ENCODE results near the gene ATP6V0D1. TPM values are rescaled to one million over a fixed set of nuclear protein-coding genes. Genes with fewer than 3 reads are reported as not detected.
A peak's percentile ranks its signal among the peaks of the same experiment; 100 is the strongest.

Gene ATP6V0D1
- polyA plus RNA-seq, 3 donors: 354 to 687 (median 631) TPM

GRCh38 chr16:67474551-67475455 lies 6.2 kb downstream of the ATP6V0D1 start:
- Histone ChIP-seq H3K79me2 (ENCODE audit: insufficient read depth, low read length) (peaks cover 100% of the 10 kb centered on the region), H4K20me1 (ENCODE audit: insufficient read depth, low read length) (peaks cover 100% of the 10 kb centered on the region), H3K9ac (ENCODE audit: insufficient read depth, low read length, poor library complexity, severe bottlenecking) (no peak overlapping the region), H3K36me3 (replicated peaks in 1 of 2; ENCODE audit: control insufficient read depth in 1 of 2, insufficient read depth in 2 of 2, low read length in 2 of 2) (peaks cover 2 to 31% of the 10 kb centered on the region in 2 donors), H3K27ac (ENCODE audit: low read depth in 1 of 2, low read length in 2 of 2) (peak overlapping the region in 1 of 2 donors; percentile 72), H3K4me1 (ENCODE audit: control insufficient read depth in 1 of 2, insufficient read depth in 2 of 2, low read length in 2 of 2) (peaks cover 67 to 89% of the 10 kb centered on the region in 2 donors), H3K9me3 (replicated peaks in 1 of 2; ENCODE audit: control insufficient read depth in 1 of 2, insufficient read depth in 1 of 2, low read length in 2 of 2) (no peaks in the 10 kb centered on the region), H3K4me2 (replicated peaks; ENCODE audit: extremely low read depth, low read length, poor library complexity, severe bottlenecking) (peak overlapping the region; percentile 23), H2AFZ (ENCODE audit: insufficient read depth, low read depth, low read length, poor library complexity, severe bottlenecking) (no peak overlapping the region), H3K27me3 (ENCODE audit: control insufficient read depth in 2 of 2, insufficient read depth in 2 of 2, low read length in 2 of 2) (no peaks in the 10 kb centered on the region), H3K4me3 (replicated peaks in 1 of 3; ENCODE audit: low read depth in 2 of 3, low read length in 3 of 3) (peak overlapping the region in 1 of 3 experiments; percentile 19)
- DNase-seq: peak in 2 of 3 donors; percentile 34 to 40
- intact Hi-C loops (cut with micrococcal nuclease): loop anchor here in 1 of 2 donors (10.0 kb wide), 1 partner anchor 230 kb away; the partner anchor contains the start of genes FHOD1 and SLC9A5
- peak overlapping the region in 1 of 2 donors; percentile 51 for H3K4me3 Mint-ChIP-seq
- H3K36me3 Mint-ChIP-seq: peaks cover 23 to 66% of the 10 kb centered on the region in 2 donors
- H3K9me3 Mint-ChIP-seq: no peaks in the 10 kb centered on the region
- TF ChIP-seq CTCF (IDR thresholded peaks at IDR 0.05): no peak
- H3K27ac Mint-ChIP-seq: peak overlapping the region; percentile 25 to 83 (median 77)
- WGBS (ENCODE audit: insufficient coverage): 75% methylated on average over 8 of the region's 11 CpGs
- no peaks in the 10 kb centered on the region for H3K27me3 Mint-ChIP-seq (ENCODE audit: low read depth in 3 of 3)
- H3K4me1 Mint-ChIP-seq: peaks cover 93% of the 10 kb centered on the region

GRCh38 chr16:67471758-67472384 lies 9.1 kb downstream of the ATP6V0D1 start:
- Histone ChIP-seq H3K4me3 (replicated peaks in 1 of 3; ENCODE audit: low read depth in 2 of 3, low read length in 3 of 3) (no peak overlapping the region), H3K4me1 (ENCODE audit: control insufficient read depth in 1 of 2, insufficient read depth in 2 of 2, low read length in 2 of 2) (peaks cover 68 to 85% of the 10 kb centered on the region in 2 donors), H3K27ac (ENCODE audit: low read depth in 1 of 2, low read length in 2 of 2) (peak overlapping the region in 1 of 2 donors; percentile 29), H2AFZ (ENCODE audit: insufficient read depth, low read depth, low read length, poor library complexity, severe bottlenecking) (no peak overlapping the region), H3K9ac (ENCODE audit: insufficient read depth, low read length, poor library complexity, severe bottlenecking) (no peak overlapping the region), H3K27me3 (ENCODE audit: control insufficient read depth in 2 of 2, insufficient read depth in 2 of 2, low read length in 2 of 2) (no peaks in the 10 kb centered on the region), H4K20me1 (ENCODE audit: insufficient read depth, low read length) (peaks cover 100% of the 10 kb centered on the region), H3K36me3 (replicated peaks in 1 of 2; ENCODE audit: control insufficient read depth in 1 of 2, insufficient read depth in 2 of 2, low read length in 2 of 2) (peaks cover 0 to 40% of the 10 kb centered on the region in 2 donors), H3K79me2 (ENCODE audit: insufficient read depth, low read length) (peaks cover 100% of the 10 kb centered on the region), H3K4me2 (replicated peaks; ENCODE audit: extremely low read depth, low read length, poor library complexity, severe bottlenecking) (no peak overlapping the region), H3K9me3 (replicated peaks in 1 of 2; ENCODE audit: control insufficient read depth in 1 of 2, insufficient read depth in 1 of 2, low read length in 2 of 2) (no peaks in the 10 kb centered on the region)
- 97% methylated on average over 3 of the region's 6 CpGs for WGBS (ENCODE audit: insufficient coverage)
- Mint-ChIP-seq H3K27me3 (ENCODE audit: low read depth in 3 of 3) (no peaks in the 10 kb centered on the region), H3K4me1 (peaks cover 93% of the 10 kb centered on the region), H3K4me3 (no peak overlapping the region), H3K36me3 (peaks cover 12 to 51% of the 10 kb centered on the region in 2 donors), H3K9me3 (no peaks in the 10 kb centered on the region), H3K27ac (peak overlapping the region in 6 of 7 donors; percentile 33 to 67 (median 54))
- intact Hi-C loops (cut with micrococcal nuclease): loop anchor here in 1 of 2 donors (10.0 kb wide), 1 partner anchor 227 kb away; the partner anchor contains the start of genes FHOD1 and SLC9A5
- no peak for TF ChIP-seq CTCF (IDR thresholded peaks at IDR 0.05)
- DNase-seq: no peak
